ENCODE measurements around the gene ZNF367. TPM values are rescaled to one million over a fixed set of nuclear protein-coding genes. Genes with fewer than 3 reads are reported as not detected.

Gene ZNF367
- total and polyA plus RNA-seq, 9 of the 15 experiments (the other 6 are each of a cell fraction or from before 2014, with no cell fraction given) = 2.7 to 14.4 (median 10.0) TPM

DNA sequence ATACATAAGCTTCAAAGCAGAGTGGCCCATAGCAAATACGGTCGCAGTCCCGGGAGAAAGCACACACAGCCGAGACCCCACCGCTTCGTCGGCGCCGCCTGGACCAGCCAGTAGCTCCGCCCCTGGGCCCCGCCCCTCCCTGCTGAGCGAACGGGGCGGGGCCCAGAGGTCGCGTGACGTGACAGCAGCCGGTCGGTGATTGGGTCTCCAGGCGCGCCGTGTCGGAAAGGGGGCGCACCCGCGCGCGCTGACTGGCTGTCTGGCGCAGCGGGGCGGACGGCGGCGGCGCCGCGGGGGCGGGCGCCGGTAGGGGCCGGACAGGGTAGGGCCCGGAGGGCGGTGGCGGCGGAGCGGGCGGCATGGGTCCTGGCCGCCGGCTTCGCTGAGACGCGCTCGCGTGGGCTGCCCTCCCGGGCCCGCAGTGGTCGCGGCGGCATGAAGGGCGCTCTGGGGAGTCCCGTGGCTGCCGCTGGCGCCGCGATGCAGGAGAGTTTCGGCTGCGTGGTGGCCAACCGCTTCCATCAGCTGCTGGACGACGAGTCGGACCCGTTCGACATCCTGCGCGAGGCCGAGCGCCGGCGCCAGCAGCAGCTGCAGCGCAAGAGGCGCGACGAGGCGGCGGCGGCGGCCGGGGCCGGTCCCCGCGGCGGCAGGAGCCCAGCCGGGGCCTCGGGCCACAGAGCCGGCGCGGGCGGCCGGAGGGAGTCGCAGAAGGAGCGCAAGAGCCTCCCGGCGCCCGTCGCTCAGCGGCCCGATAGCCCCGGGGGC, 31.9 kb upstream of the ZNF367 start, which contains the start of gene HABP4 (continued):
- TF ChIP-seq, protein P1, sequence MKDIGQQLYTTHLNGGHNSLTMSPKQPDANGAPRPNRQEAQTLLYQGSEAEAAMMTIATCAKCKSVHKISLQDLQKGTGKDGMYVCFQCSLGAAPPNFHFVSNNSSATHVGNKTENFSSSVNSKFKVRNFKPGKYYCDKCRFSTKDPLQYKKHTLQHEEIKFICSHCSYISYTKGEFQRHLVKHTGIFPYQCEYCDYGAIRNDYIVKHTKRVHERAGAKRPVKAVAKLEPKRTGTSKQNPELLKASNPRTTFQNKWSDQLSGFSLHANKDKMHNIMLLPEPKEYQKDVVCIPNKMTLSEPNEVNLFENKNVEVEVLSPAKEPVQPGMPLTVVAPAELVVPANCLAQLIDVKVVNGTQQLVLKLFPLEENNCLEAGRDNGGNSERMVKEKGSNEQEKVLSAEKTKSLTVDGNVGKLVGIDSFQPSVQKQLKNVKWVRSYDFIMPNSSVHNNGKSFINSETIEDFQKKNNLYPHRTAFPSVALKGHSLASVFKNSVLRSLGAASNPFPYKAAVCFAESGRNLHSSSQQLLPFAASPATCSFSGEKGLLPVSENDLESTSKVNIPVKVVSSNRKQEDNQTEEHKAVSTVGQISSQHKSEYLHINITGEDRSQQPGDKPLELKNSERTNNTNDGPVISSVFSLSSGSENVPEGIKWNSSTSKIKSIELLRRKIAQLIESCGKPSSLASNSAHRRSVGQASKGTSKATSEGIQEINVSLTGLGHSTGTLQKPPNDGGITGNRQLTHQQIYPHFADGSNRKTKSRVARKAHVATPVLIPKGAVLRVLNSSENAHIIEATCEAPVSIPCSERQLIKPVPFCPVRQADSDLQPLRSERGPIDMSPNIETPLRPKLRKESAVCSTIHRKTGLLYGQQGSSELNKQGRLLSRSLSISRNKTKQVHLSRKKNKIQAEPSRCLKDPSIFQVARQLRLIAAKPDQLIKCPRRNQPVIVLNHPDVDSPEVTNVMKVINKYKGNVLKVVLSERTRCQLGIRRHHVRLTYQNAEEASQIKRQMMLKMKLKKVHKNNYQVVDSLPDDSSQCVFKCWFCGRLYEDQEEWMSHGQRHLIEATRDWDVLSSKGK (CRISPR knock-in tag; IDR thresholded peaks at IDR 0.05) = no peak
- TF ChIP-seq, protein P2, sequence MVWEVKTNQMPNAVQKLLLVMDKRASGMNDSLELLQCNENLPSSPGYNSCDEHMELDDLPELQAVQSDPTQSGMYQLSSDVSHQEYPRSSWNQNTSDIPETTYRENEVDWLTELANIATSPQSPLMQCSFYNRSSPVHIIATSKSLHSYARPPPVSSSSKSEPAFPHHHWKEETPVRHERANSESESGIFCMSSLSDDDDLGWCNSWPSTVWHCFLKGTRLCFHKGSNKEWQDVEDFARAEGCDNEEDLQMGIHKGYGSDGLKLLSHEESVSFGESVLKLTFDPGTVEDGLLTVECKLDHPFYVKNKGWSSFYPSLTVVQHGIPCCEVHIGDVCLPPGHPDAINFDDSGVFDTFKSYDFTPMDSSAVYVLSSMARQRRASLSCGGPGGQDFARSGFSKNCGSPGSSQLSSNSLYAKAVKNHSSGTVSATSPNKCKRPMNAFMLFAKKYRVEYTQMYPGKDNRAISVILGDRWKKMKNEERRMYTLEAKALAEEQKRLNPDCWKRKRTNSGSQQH (CRISPR knock-in tag; IDR thresholded peaks at IDR 0.05) = no peak
- peak; percentile 83 for TF ChIP-seq FOS (IDR thresholded peaks at IDR 0.05; ENCODE audit: extremely low read depth, insufficient read length)
- no peak for TF ChIP-seq ZNF75A (CRISPR knock-in tag; IDR thresholded peaks at IDR 0.05)
- no peak for TF ChIP-seq HDAC3 (IDR thresholded peaks at IDR 0.05; ENCODE audit: borderline replicate concordance, partially characterized antibody)
- no peak for TF ChIP-seq ZEB2 (IDR thresholded peaks at IDR 0.05)
- TF ChIP-seq TOE1 (IDR thresholded peaks at IDR 0.05; ENCODE audit: borderline replicate concordance) = peak; percentile 38; the same call in 1 of the 2 replicates
- no peak for TF ChIP-seq TOE1 (CRISPR knock-in tag; IDR thresholded peaks at IDR 0.05; ENCODE audit: borderline replicate concordance, low read depth)
- TF ChIP-seq, protein P3, sequence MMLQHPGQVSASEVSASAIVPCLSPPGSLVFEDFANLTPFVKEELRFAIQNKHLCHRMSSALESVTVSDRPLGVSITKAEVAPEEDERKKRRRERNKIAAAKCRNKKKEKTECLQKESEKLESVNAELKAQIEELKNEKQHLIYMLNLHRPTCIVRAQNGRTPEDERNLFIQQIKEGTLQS (IDR thresholded peaks at IDR 0.05) = no peak
- TF ChIP-seq, protein P3 (CRISPR knock-in tag; conservative IDR thresholded peaks at IDR 0.05) = no peak
- peak; percentile 66; the same call in 1 of the 2 replicates for TF ChIP-seq ERF (CRISPR knock-in tag; IDR thresholded peaks at IDR 0.05)
- TF ChIP-seq, protein P4, sequence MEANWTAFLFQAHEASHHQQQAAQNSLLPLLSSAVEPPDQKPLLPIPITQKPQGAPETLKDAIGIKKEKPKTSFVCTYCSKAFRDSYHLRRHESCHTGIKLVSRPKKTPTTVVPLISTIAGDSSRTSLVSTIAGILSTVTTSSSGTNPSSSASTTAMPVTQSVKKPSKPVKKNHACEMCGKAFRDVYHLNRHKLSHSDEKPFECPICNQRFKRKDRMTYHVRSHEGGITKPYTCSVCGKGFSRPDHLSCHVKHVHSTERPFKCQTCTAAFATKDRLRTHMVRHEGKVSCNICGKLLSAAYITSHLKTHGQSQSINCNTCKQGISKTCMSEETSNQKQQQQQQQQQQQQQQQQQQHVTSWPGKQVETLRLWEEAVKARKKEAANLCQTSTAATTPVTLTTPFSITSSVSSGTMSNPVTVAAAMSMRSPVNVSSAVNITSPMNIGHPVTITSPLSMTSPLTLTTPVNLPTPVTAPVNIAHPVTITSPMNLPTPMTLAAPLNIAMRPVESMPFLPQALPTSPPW (CRISPR knock-in tag; IDR thresholded peaks at IDR 0.05) = peak; percentile 89
- TF ChIP-seq, protein P5, sequence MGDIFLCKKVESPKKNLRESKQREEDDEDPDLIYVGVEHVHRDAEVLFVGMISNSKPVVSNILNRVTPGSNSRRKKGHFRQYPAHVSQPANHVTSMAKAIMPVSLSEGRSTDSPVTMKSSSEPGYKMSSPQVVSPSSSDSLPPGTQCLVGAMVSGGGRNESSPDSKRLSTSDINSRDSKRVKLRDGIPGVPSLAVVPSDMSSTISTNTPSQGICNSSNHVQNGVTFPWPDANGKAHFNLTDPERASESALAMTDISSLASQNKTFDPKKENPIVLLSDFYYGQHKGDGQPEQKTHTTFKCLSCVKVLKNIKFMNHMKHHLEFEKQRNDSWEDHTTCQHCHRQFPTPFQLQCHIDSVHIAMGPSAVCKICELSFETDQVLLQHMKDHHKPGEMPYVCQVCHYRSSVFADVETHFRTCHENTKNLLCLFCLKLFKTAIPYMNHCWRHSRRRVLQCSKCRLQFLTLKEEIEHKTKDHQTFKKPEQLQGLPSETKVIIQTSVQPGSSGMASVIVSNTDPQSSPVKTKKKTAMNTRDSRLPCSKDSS (IDR thresholded peaks at IDR 0.05; ENCODE audit: low read depth, partially characterized antibody) = no peak
- peak; percentile 73 for TF ChIP-seq SAP30 (IDR thresholded peaks at IDR 0.05; ENCODE audit: borderline replicate concordance, insufficient read depth, low read depth, low read length, poor library complexity, severe bottlenecking)
- 0 out of 2 replicates have a peak, but pooled peaks have one; percentile 19 for TF ChIP-seq ZFPM2 (CRISPR knock-in tag; IDR thresholded peaks at IDR 0.05)
- TF ChIP-seq ASH1L (IDR thresholded peaks at IDR 0.05; ENCODE audit: borderline replicate concordance, low read depth, partially characterized antibody) = peak; percentile 42
- TF ChIP-seq MAZ (CRISPR knock-in tag; conservative IDR thresholded peaks at IDR 0.05 in 1 of 2, IDR thresholded peaks at IDR 0.05 in 1 of 2) = peak; percentile 69 to 90

Measured in K562 (cell line).